ENCODE measurements around the gene PRDM4. TPM values are rescaled to one million over a fixed set of nuclear protein-coding genes. Genes with fewer than 3 reads are reported as not detected.

Gene PRDM4
- total RNA-seq, 1 donor from 2014 or later = 9.9 TPM

GRCh38 chr12:107774349-107775029 is 13.6 kb upstream of the PRDM4 start, which contains the start of gene ASCL4:
TSS of gene ASCL4 (plus strand) at chr12:107774704. CDS start at chr12:107775219, 515 bp downstream.
- Histone ChIP-seq H3K4me1 (ENCODE audit: control insufficient read depth in 3 of 3, insufficient read depth in 3 of 3, low read length in 3 of 3) (no peaks in the 10 kb centered on the region), H3K27me3 (ENCODE audit: control insufficient read depth in 3 of 3, insufficient read depth in 3 of 3, low read length in 3 of 3) (peaks cover 18 to 38% (median 28%) of the 10 kb centered on the region in 3 donors), H3K27ac (ENCODE audit: low read depth, low read length) (no peak within 1 kb of the TSS), H3K9ac (ENCODE audit: low read depth in 1 of 3, low read length in 3 of 3) (no peak within 1 kb of the TSS), H3K36me3 (ENCODE audit: control insufficient read depth in 3 of 3, insufficient read depth in 3 of 3, low read length in 3 of 3) (no peaks in the 10 kb centered on the region), H3K9me3 (ENCODE audit: control insufficient read depth in 3 of 3, low read length in 3 of 3) (no peaks in the 10 kb centered on the region), H3K4me3 (ENCODE audit: low read length in 3 of 3) (no peak within 1 kb of the TSS)

DNA sequence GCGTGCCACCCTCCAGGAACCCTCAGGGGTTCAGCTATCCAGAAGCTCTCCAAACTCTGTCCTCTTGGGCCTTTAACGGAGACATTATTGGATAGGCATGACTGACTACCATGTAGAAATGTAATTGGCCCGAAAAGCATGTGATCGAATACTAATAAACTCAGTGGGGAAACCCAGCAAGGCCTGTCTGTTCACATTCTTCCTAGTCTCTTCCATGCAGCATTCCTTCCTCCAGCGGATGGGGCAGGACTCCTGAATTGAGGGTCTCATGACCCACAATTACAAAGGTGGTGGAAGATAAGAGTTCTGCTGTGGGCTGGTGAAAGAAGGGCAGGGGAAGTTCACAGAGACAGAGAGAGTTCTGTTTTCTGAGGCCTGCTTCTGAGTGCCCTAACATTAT is 6.5 kb upstream of the PRDM4 start:
- Histone ChIP-seq H3K9ac (ENCODE audit: low read depth in 1 of 3, low read length in 3 of 3) (no peak overlapping the region), H3K27ac (ENCODE audit: low read depth, low read length) (no peak overlapping the region), H3K4me1 (ENCODE audit: control insufficient read depth in 3 of 3, insufficient read depth in 3 of 3, low read length in 3 of 3) (no peaks in the 10 kb centered on the region), H3K36me3 (ENCODE audit: control insufficient read depth in 3 of 3, insufficient read depth in 3 of 3, low read length in 3 of 3) (no peaks in the 10 kb centered on the region), H3K9me3 (ENCODE audit: control insufficient read depth in 3 of 3, low read length in 3 of 3) (no peaks in the 10 kb centered on the region), H3K27me3 (ENCODE audit: control insufficient read depth in 3 of 3, insufficient read depth in 3 of 3, low read length in 3 of 3) (no peaks in the 10 kb centered on the region), H3K4me3 (ENCODE audit: low read length in 3 of 3) (no peak overlapping the region)

- Histone ChIP-seq H3K27me3 (ENCODE audit: control insufficient read depth in 3 of 3, insufficient read depth in 3 of 3, low read length in 3 of 3) (no peaks in the 10 kb centered on the region), H3K4me3 (ENCODE audit: low read length in 3 of 3) (no peak overlapping the region), H3K27ac (ENCODE audit: low read depth, low read length) (no peak overlapping the region), H3K4me1 (ENCODE audit: control insufficient read depth in 3 of 3, insufficient read depth in 3 of 3, low read length in 3 of 3) (peaks cover 8% of the 10 kb centered on the region in 3 donors), H3K36me3 (ENCODE audit: control insufficient read depth in 3 of 3, insufficient read depth in 3 of 3, low read length in 3 of 3) (no peaks in the 10 kb centered on the region), H3K9me3 (ENCODE audit: control insufficient read depth in 3 of 3, low read length in 3 of 3) (no peaks in the 10 kb centered on the region), H3K9ac (ENCODE audit: low read depth in 1 of 3, low read length in 3 of 3) (no peak overlapping the region)
Measured at GRCh38 chr12:107765316-107765715, 4.4 kb upstream of the PRDM4 start.

DNA sequence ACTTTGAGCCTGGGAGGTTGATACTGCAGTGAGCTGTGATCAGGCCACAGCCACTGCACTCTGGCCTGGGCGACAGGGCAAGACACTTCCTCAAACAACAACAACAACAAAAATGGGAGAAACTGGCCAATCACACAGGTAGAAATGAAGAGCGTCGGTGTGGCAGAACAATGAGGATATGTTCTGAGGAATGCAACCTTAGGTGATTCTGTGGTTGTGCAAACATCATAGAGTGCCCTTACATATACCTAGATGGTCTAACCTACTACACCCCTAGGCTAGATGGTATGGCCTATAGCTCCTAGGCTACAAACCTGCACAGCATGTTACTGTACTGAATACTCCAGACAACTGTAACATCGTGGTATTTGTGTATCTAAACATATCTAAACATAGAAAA is 3.7 kb upstream of the PRDM4 start:
- no peaks in the 10 kb centered on the region for H3K36me3 ChIP-seq (ENCODE audit: control insufficient read depth in 3 of 3, insufficient read depth in 3 of 3, low read length in 3 of 3)

DNA sequence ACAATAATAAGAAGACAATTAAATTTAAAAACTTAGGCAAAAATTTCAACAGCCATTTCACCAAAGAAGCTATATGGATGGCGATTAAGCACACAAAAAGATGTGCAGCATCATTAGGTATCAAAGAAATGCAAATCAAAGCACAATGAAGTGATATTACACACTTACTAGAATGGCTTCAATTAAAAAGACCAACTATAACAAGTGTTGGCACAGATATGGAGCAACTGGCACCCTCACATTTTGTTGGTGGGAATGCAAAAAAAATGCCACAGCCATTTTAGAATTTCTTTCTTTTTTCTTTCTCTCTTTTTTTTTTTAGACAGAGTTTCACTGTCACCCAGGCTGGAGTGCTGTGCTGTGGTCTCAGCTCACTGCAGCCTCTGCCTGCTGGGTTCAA is 1.9 kb upstream of the PRDM4 start:
- H3K9ac ChIP-seq (ENCODE audit: low read depth in 1 of 3, low read length in 3 of 3) = no peak overlapping the region
- no peak overlapping the region for H3K4me3 ChIP-seq (ENCODE audit: low read length in 3 of 3)
- no peaks in the 10 kb centered on the region for H3K9me3 ChIP-seq (ENCODE audit: control insufficient read depth in 3 of 3, low read length in 3 of 3)
- H3K27me3 ChIP-seq (ENCODE audit: control insufficient read depth in 3 of 3, insufficient read depth in 3 of 3, low read length in 3 of 3) = no peaks in the 10 kb centered on the region
- H3K4me1 ChIP-seq (ENCODE audit: control insufficient read depth in 3 of 3, insufficient read depth in 3 of 3, low read length in 3 of 3) = peaks cover 18 to 23% (median 22%) of the 10 kb centered on the region in 3 donors
- H3K36me3 ChIP-seq (ENCODE audit: control insufficient read depth in 3 of 3, insufficient read depth in 3 of 3, low read length in 3 of 3) = peaks cover 0 to 4% (median 0%) of the 10 kb centered on the region in 3 donors
- H3K27ac ChIP-seq (ENCODE audit: low read depth, low read length) = no peak overlapping the region

More for the DNA sequence above, 3.7 kb upstream of the PRDM4 start:
- H3K27ac ChIP-seq (ENCODE audit: low read depth, low read length) = no peak overlapping the region
- H3K9ac ChIP-seq (ENCODE audit: low read depth in 1 of 3, low read length in 3 of 3) = no peak overlapping the region
- H3K9me3 ChIP-seq (ENCODE audit: control insufficient read depth in 3 of 3, low read length in 3 of 3) = no peaks in the 10 kb centered on the region
- H3K4me3 ChIP-seq (ENCODE audit: low read length in 3 of 3) = no peak overlapping the region
- no peaks in the 10 kb centered on the region for H3K27me3 ChIP-seq (ENCODE audit: control insufficient read depth in 3 of 3, insufficient read depth in 3 of 3, low read length in 3 of 3)
- peaks cover 14 to 15% (median 15%) of the 10 kb centered on the region in 3 donors for H3K4me1 ChIP-seq (ENCODE audit: control insufficient read depth in 3 of 3, insufficient read depth in 3 of 3, low read length in 3 of 3)

GRCh38 chr12:107761502-107761904 is 566 bp upstream of the PRDM4 start:
- H3K9ac ChIP-seq (ENCODE audit: low read depth in 1 of 3, low read length in 3 of 3) = peak overlapping the region; percentile 72 to 80 (median 75)
- H3K27me3 ChIP-seq (ENCODE audit: control insufficient read depth in 3 of 3, insufficient read depth in 3 of 3, low read length in 3 of 3) = no peaks in the 10 kb centered on the region
- peak overlapping the region; percentile 36 for H3K27ac ChIP-seq (ENCODE audit: low read depth, low read length)
- H3K4me1 ChIP-seq (ENCODE audit: control insufficient read depth in 3 of 3, insufficient read depth in 3 of 3, low read length in 3 of 3) = peaks cover 18 to 23% (median 22%) of the 10 kb centered on the region in 3 donors
- no peaks in the 10 kb centered on the region for H3K9me3 ChIP-seq (ENCODE audit: control insufficient read depth in 3 of 3, low read length in 3 of 3)
- H3K4me3 ChIP-seq (ENCODE audit: low read length in 3 of 3) = peak overlapping the region; percentile 80 to 92 (median 85)
- H3K36me3 ChIP-seq (ENCODE audit: control insufficient read depth in 3 of 3, insufficient read depth in 3 of 3, low read length in 3 of 3) = peaks cover 2 to 7% (median 4%) of the 10 kb centered on the region in 3 donors

DNA sequence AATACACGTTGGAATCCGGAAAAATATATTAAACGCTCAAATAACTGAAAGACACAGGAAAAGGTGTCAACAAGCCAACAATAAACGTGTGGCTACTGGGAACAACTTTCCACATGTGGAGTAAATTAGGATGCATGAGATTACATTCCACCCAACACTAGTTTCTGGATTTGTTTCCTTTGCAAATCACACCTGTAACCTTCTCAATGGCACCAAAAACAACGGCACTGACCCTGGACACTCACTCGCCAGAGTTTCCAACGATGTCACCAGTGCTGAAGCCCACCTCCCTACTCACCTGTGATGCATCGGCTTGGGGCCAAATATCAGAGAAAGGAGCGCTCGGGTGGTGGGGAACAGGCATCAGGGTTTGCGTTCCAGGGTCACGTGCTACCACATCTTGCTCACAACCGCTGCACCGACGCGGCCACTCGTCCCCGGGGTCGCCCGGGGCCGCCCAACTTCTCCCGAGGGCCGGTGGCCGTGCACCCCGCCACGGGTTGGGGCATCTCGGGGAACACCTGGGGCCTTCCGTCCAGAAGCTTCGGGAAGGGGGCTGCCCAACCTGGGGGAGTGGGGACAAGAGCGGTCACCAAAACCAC is 629 bp downstream of the PRDM4 start:
- Histone ChIP-seq H3K36me3 (ENCODE audit: control insufficient read depth in 3 of 3, insufficient read depth in 3 of 3, low read length in 3 of 3) (peaks cover 5 to 10% (median 9%) of the 10 kb centered on the region in 3 donors), H3K9ac (ENCODE audit: low read depth in 1 of 3, low read length in 3 of 3) (peak overlapping the region; percentile 81 to 85 (median 82)), H3K9me3 (ENCODE audit: control insufficient read depth in 3 of 3, low read length in 3 of 3) (no peaks in the 10 kb centered on the region), H3K27ac (ENCODE audit: low read depth, low read length) (peak overlapping the region; percentile 9), H3K27me3 (ENCODE audit: control insufficient read depth in 3 of 3, insufficient read depth in 3 of 3, low read length in 3 of 3) (no peaks in the 10 kb centered on the region), H3K4me1 (ENCODE audit: control insufficient read depth in 3 of 3, insufficient read depth in 3 of 3, low read length in 3 of 3) (peaks cover 18 to 23% (median 22%) of the 10 kb centered on the region in 3 donors), H3K4me3 (ENCODE audit: low read length in 3 of 3) (peak overlapping the region; percentile 80 to 92 (median 85))

DNA sequence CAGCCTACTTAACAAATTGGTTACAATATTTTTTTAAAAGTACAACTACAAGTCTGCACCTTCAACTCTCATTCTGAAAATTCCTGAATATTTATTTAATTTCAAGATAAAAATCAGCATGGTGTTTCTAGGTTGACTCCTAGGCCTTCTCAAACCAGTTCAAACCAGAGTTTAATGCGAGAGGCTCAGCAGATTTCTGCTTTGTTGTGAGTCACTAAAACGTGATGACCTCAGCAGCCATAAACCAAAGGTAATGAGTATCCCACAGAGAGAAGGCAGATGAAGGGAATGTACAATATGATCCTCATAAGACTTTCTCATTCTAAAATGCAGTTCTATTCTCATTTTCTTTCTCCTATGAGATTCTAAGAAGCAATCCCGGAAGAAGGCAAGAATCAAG is 1.5 kb downstream of the PRDM4 start:
- Histone ChIP-seq H3K36me3 (ENCODE audit: control insufficient read depth in 3 of 3, insufficient read depth in 3 of 3, low read length in 3 of 3) (peaks cover 11 to 16% (median 12%) of the 10 kb centered on the region in 3 donors), H3K9me3 (ENCODE audit: control insufficient read depth in 3 of 3, low read length in 3 of 3) (no peaks in the 10 kb centered on the region), H3K4me3 (ENCODE audit: low read length in 3 of 3) (peak overlapping the region in 2 of 3 donors; percentile 33 to 80), H3K27me3 (ENCODE audit: control insufficient read depth in 3 of 3, insufficient read depth in 3 of 3, low read length in 3 of 3) (no peaks in the 10 kb centered on the region), H3K4me1 (ENCODE audit: control insufficient read depth in 3 of 3, insufficient read depth in 3 of 3, low read length in 3 of 3) (peaks cover 18 to 23% (median 22%) of the 10 kb centered on the region in 3 donors), H3K27ac (ENCODE audit: low read depth, low read length) (no peak overlapping the region), H3K9ac (ENCODE audit: low read depth in 1 of 3, low read length in 3 of 3) (peak overlapping the region in 2 of 3 donors; percentile 82 to 85)

GRCh38 chr12:107749083-107749482 is 11.9 kb downstream of the PRDM4 start:
- no peak overlapping the region for H3K9ac ChIP-seq (ENCODE audit: low read depth in 1 of 3, low read length in 3 of 3)
- no peak overlapping the region for H3K27ac ChIP-seq (ENCODE audit: low read depth, low read length)
- H3K36me3 ChIP-seq (ENCODE audit: control insufficient read depth in 3 of 3, insufficient read depth in 3 of 3, low read length in 3 of 3) = peaks cover 17 to 44% (median 34%) of the 10 kb centered on the region in 3 donors
- H3K4me3 ChIP-seq (ENCODE audit: low read length in 3 of 3) = no peak overlapping the region
- no peaks in the 10 kb centered on the region for H3K9me3 ChIP-seq (ENCODE audit: control insufficient read depth in 3 of 3, low read length in 3 of 3)
- H3K4me1 ChIP-seq (ENCODE audit: control insufficient read depth in 3 of 3, insufficient read depth in 3 of 3, low read length in 3 of 3) = no peaks in the 10 kb centered on the region
- no peaks in the 10 kb centered on the region for H3K27me3 ChIP-seq (ENCODE audit: control insufficient read depth in 3 of 3, insufficient read depth in 3 of 3, low read length in 3 of 3)

DNA sequence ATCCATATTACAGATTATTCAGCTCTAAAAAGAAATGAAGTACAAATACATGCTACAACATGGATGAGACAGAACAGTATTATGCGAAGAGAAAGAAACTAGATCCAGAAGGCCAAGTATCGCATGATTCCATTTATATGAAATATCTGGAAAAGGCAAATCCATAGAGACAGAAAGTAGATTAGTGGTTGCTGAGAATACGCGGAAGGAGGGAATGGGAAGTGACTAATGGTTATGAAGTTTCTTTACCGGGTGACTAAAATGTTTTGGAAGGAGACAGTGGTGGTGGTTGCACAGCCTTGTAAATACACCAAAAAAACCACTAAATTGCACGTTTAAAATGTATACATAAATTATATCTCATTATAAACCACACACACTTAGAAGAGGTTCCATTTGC is 12.5 kb downstream of the PRDM4 start:
- Histone ChIP-seq H3K27me3 (ENCODE audit: control insufficient read depth in 3 of 3, insufficient read depth in 3 of 3, low read length in 3 of 3) (no peaks in the 10 kb centered on the region), H3K4me1 (ENCODE audit: control insufficient read depth in 3 of 3, insufficient read depth in 3 of 3, low read length in 3 of 3) (no peaks in the 10 kb centered on the region), H3K36me3 (ENCODE audit: control insufficient read depth in 3 of 3, insufficient read depth in 3 of 3, low read length in 3 of 3) (peaks cover 22 to 43% (median 40%) of the 10 kb centered on the region in 3 donors), H3K27ac (ENCODE audit: low read depth, low read length) (no peak overlapping the region), H3K4me3 (ENCODE audit: low read length in 3 of 3) (no peak overlapping the region), H3K9ac (ENCODE audit: low read depth in 1 of 3, low read length in 3 of 3) (no peak overlapping the region), H3K9me3 (ENCODE audit: control insufficient read depth in 3 of 3, low read length in 3 of 3) (no peaks in the 10 kb centered on the region)
